Gastroesophageal sphincter (tissue), 3 donors: ENCODE measurements around the gene AKAP12.

Experiments used
- POLR2A ChIP-seq, 2 donors: fragments of 450-650 bp; IDR thresholded peaks; one replicate each; pipeline ENCODE4 v1.6.1; 2017; ENCODE audit warnings: antibody characterized with exemption in 2 of 2, mild to moderate bottlenecking in 2 of 2, moderate library complexity in 1 of 2
- POLR2AphosphoS5 ChIP-seq: sonication (generic); formaldehyde crosslinking; IDR thresholded peaks from one replicate; pipeline ENCODE4 v1.6.1; 2017; ENCODE audit warnings: antibody characterized with exemption
- TF ChIP-seq, protein P1 (sequence below), 4 experiments: fragments of 200-600 bp in 2 of 4; fragments of 450-650 bp in 2 of 4; sonication (generic) in 1 of 4; IDR thresholded peaks; one replicate each; pipeline ENCODE4 v1.5.1; 2017 to 2019; ENCODE audit warnings: antibody characterized with exemption in 4 of 4, mild to moderate bottlenecking in 2 of 4, moderate library complexity in 2 of 4

DNA sequence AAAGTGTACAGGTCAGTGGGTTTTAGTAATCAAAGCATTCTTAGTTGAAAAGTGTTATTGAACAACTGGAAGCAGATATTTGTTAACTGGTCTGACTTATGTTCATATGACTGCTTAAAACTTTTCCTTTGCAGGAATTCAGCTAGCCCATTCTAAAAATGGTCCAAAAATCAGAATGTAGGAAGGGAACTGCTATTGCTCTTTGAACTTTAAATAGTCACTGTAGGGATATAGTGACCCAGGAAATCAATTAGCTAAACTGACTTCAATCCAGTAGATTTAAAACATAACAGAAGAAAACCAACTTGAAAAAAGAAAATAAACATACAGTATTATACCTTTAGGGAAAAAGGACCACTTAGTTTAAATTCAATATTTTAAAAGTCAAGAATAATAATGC lies 25.5 kb downstream of the AKAP12 start:
- TF ChIP-seq, protein P1, sequence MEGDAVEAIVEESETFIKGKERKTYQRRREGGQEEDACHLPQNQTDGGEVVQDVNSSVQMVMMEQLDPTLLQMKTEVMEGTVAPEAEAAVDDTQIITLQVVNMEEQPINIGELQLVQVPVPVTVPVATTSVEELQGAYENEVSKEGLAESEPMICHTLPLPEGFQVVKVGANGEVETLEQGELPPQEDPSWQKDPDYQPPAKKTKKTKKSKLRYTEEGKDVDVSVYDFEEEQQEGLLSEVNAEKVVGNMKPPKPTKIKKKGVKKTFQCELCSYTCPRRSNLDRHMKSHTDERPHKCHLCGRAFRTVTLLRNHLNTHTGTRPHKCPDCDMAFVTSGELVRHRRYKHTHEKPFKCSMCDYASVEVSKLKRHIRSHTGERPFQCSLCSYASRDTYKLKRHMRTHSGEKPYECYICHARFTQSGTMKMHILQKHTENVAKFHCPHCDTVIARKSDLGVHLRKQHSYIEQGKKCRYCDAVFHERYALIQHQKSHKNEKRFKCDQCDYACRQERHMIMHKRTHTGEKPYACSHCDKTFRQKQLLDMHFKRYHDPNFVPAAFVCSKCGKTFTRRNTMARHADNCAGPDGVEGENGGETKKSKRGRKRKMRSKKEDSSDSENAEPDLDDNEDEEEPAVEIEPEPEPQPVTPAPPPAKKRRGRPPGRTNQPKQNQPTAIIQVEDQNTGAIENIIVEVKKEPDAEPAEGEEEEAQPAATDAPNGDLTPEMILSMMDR (IDR thresholded peaks at IDR 0.05) = no peak
- TF ChIP-seq POLR2A (IDR thresholded peaks at IDR 0.05) = no peak
- no peak for TF ChIP-seq POLR2AphosphoS5
